Uterus (tissue), 2 donors: ENCODE data around the gene SERPINB2.

Experiments
- POLR2A ChIP-seq, 2 donors: fragments of 450-650 bp; IDR thresholded peaks; one replicate each; pipeline ENCODE4 v1.6.1; 2016; ENCODE audit warnings: antibody characterized with exemption in 2 of 2, mild to moderate bottlenecking in 1 of 2, moderate library complexity in 1 of 2
- TF ChIP-seq, protein P1 (sequence below), 4 experiments: fragments of 200-600 bp in 2 of 4; fragments of 450-650 bp in 2 of 4; sonication (generic) in 2 of 4; IDR thresholded peaks; one replicate each; pipeline ENCODE4 v1.5.1; 2016 to 2019; ENCODE audit warnings: antibody characterized with exemption in 4 of 4, mild to moderate bottlenecking in 2 of 4, moderate library complexity in 1 of 4

- TF ChIP-seq, protein P1, sequence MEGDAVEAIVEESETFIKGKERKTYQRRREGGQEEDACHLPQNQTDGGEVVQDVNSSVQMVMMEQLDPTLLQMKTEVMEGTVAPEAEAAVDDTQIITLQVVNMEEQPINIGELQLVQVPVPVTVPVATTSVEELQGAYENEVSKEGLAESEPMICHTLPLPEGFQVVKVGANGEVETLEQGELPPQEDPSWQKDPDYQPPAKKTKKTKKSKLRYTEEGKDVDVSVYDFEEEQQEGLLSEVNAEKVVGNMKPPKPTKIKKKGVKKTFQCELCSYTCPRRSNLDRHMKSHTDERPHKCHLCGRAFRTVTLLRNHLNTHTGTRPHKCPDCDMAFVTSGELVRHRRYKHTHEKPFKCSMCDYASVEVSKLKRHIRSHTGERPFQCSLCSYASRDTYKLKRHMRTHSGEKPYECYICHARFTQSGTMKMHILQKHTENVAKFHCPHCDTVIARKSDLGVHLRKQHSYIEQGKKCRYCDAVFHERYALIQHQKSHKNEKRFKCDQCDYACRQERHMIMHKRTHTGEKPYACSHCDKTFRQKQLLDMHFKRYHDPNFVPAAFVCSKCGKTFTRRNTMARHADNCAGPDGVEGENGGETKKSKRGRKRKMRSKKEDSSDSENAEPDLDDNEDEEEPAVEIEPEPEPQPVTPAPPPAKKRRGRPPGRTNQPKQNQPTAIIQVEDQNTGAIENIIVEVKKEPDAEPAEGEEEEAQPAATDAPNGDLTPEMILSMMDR (IDR thresholded peaks at IDR 0.05): no peak
- no peak for TF ChIP-seq POLR2A (IDR thresholded peaks at IDR 0.05)
Measured at GRCh38 chr18:63905361-63905760, 17.9 kb downstream of the SERPINB2 start.
